ENCODE measurements around the gene PLGRKT.
A peak's percentile ranks its signal among the peaks of the same experiment; 100 is the strongest.
"Not testable (repeated sequence)": the region's sequence is repeated elsewhere in the genome, so short reads cannot be mapped to it uniquely, and the experiment has no call there.

The PLGRKT gene

DNA sequence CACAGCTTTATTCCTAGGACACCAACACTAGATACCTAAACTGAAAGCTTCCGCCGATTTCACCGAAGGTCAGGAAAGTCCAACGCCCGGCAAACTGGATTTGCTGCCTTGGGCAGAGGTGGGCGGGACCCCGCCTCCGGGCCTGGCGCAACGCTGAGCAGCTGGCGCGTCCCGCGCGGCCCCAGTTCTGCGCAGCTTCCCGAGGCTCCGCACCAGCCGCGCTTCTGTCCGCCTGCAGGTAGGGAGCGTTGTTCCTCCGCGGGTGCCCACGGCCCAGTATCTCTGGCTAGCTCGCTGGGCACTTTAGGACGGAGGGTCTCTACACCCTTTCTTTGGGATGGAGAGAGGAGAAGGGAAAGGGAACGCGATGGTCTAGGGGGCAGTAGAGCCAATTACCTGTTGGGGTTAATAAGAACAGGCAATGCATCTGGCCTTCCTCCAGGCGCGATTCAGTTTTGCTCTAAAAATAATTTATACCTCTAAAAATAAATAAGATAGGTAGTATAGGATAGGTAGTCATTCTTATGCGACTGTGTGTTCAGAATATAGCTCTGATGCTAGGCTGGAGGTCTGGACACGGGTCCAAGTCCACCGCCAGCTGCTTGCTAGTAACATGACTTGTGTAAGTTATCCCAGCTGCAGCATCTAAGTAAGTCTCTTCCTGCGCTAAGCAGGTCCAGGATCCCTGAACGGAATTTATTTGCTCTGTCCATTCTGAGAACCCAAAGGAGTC lies 12.8 kb upstream of the PLGRKT start, which contains the start of gene CD274:
Gene CD274 (plus strand): TSS at position 184 of the 733 bp plus-strand sequence. CDS start 5,572 bp downstream, outside the sequence.
- Histone ChIP-seq H3K36me3 (ENCODE audit: control insufficient read depth, insufficient read depth, low read length) (no peaks in the 10 kb centered on the region), H3K27ac (ENCODE audit: low read depth, low read length) (no peak within 1 kb of the TSS), H3K9ac (ENCODE audit: low read length) (no peak within 1 kb of the TSS), H3K27me3 (ENCODE audit: control insufficient read depth, insufficient read depth, low read length) (peaks cover 10% of the 10 kb centered on the region), H3K4me1 (ENCODE audit: control insufficient read depth, insufficient read depth, low read length) (peaks cover 3% of the 10 kb centered on the region; the same call in 1 of the 2 replicates), H3K4me3 (ENCODE audit: low read depth, low read length) (peak within 1 kb of the TSS; percentile 53), H3K9me3 (ENCODE audit: control insufficient read depth, insufficient read depth, low read depth, low read length) (no peaks in the 10 kb centered on the region)

DNA sequence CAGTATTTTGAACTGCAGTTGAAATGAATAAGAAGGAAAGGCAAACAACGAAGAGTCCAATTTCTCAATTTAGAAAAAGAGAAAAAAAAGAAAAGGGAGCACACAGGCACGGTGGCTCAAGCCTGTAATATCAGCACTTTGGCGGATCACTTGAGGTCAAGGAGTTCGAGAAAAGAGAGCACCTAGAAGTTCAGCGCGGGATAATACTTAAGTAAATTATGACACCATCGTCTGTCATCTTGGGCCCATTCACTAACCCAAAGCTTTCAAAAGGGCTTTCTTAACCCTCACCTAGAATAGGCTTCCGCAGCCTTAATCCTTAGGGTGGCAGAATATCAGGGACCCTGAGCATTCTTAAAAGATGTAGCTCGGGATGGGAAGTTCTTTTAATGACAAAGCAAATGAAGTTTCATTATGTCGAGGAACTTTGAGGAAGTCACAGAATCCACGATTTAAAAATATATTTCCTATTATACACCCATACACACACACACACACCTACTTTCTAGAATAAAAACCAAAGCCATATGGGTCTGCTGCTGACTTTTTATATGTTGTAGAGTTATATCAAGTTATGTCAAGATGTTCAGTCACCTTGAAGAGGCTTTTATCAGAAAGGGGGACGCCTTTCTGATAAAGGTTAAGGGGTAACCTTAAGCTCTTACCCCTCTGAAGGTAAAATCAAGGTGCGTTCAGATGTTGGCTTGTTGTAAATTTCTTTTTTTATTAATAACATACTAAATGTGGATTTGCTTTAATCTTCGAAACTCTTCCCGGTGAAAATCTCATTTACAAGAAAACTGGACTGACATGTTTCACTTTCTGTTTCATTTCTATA lies 12.0 kb upstream of the PLGRKT start:
- H3K27me3 ChIP-seq (ENCODE audit: control insufficient read depth, insufficient read depth, low read length): peaks cover 10% of the 10 kb centered on the region
- H3K9ac ChIP-seq (ENCODE audit: low read length): no peak overlapping the region
- no peaks in the 10 kb centered on the region for H3K36me3 ChIP-seq (ENCODE audit: control insufficient read depth, insufficient read depth, low read length)
- H3K9me3 ChIP-seq (ENCODE audit: control insufficient read depth, insufficient read depth, low read depth, low read length): no peaks in the 10 kb centered on the region
- peaks cover 3% of the 10 kb centered on the region; the same call in 1 of the 2 replicates for H3K4me1 ChIP-seq (ENCODE audit: control insufficient read depth, insufficient read depth, low read length)
- H3K4me3 ChIP-seq (ENCODE audit: low read depth, low read length): peak overlapping the region; percentile 53
- H3K27ac ChIP-seq (ENCODE audit: low read depth, low read length): no peak overlapping the region

DNA sequence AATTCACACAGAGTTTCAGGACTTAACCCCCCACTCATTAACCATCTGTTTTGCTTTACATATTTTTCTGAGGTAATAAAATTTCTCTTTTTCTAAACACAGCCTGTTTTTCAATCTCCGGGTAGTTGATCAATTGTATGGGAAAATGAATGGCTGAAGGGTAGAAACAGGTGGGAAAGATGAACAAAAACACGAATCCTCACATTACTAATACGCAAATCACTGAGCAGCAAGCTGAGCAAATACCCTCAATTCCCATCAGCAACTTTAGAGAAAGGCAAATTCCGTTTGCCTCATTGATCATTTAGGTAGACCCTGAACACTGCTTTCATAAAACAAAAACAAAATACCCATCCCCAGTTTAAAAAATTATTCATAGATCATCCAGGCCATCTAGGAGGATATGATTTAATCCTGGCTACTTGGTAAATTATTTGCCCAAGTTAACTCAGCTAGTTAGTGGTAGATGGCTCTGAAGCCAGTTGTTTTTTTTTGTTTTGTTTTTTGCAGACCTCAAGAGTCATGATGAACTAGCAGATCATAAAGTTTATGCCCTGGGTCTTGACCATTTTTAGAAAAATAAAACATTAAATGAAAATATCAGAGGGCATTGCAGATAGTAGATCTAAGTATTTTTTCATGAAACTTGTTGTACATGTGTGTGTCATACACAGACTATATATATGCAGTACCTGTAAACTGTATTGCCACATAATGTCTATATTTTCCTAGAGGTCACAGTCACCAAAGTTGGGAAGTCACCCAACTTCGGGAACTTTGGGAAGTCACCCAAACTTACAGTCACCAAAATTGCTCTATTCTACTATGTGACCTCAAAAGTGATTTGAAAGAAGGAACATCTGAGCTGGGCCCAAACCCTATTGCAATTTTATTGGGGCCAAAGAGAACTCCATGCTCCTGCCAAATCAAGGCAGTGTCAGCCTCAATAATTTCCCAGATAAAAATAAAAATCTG lies 11.0 kb upstream of the PLGRKT start:
- peaks cover 3% of the 10 kb centered on the region; the same call in 1 of the 2 replicates for H3K4me1 ChIP-seq (ENCODE audit: control insufficient read depth, insufficient read depth, low read length)
- H3K9ac ChIP-seq (ENCODE audit: low read length): no peak overlapping the region
- H3K4me3 ChIP-seq (ENCODE audit: low read depth, low read length): no peak overlapping the region

GRCh38 chr9:5448016-5448415 lies 10.3 kb upstream of the PLGRKT start:
- Histone ChIP-seq H3K4me3 (ENCODE audit: low read depth, low read length) (no peak overlapping the region), H3K9ac (ENCODE audit: low read length) (no peak overlapping the region), H3K27me3 (ENCODE audit: control insufficient read depth, insufficient read depth, low read length) (peaks cover 10% of the 10 kb centered on the region), H3K9me3 (ENCODE audit: control insufficient read depth, insufficient read depth, low read depth, low read length) (no peaks in the 10 kb centered on the region), H3K27ac (ENCODE audit: low read depth, low read length) (no peak overlapping the region), H3K36me3 (ENCODE audit: control insufficient read depth, insufficient read depth, low read length) (no peaks in the 10 kb centered on the region), H3K4me1 (ENCODE audit: control insufficient read depth, insufficient read depth, low read length) (peaks cover 3% of the 10 kb centered on the region; the same call in 1 of the 2 replicates)

More for the DNA sequence above, 11.0 kb upstream of the PLGRKT start:
- H3K27ac ChIP-seq (ENCODE audit: low read depth, low read length): no peak overlapping the region
- no peaks in the 10 kb centered on the region for H3K36me3 ChIP-seq (ENCODE audit: control insufficient read depth, insufficient read depth, low read length)
- H3K9me3 ChIP-seq (ENCODE audit: control insufficient read depth, insufficient read depth, low read depth, low read length): no peaks in the 10 kb centered on the region
- H3K27me3 ChIP-seq (ENCODE audit: control insufficient read depth, insufficient read depth, low read length): peaks cover 10% of the 10 kb centered on the region

- H3K36me3 ChIP-seq (ENCODE audit: control insufficient read depth, insufficient read depth, low read length): no peaks in the 10 kb centered on the region
- H3K4me1 ChIP-seq (ENCODE audit: control insufficient read depth, insufficient read depth, low read length): peaks cover 3% of the 10 kb centered on the region; the same call in 1 of the 2 replicates
- H3K4me3 ChIP-seq (ENCODE audit: low read depth, low read length): no peak overlapping the region
- peaks cover 10% of the 10 kb centered on the region for H3K27me3 ChIP-seq (ENCODE audit: control insufficient read depth, insufficient read depth, low read length)
- no peak overlapping the region for H3K9ac ChIP-seq (ENCODE audit: low read length)
- H3K27ac ChIP-seq (ENCODE audit: low read depth, low read length): no peak overlapping the region
- no peaks in the 10 kb centered on the region for H3K9me3 ChIP-seq (ENCODE audit: control insufficient read depth, insufficient read depth, low read depth, low read length)
Measured at GRCh38 chr9:5447337-5447736, 9.6 kb upstream of the PLGRKT start.

GRCh38 chr9:5446451-5447236 lies 8.9 kb upstream of the PLGRKT start:
- no peak overlapping the region for H3K9ac ChIP-seq (ENCODE audit: low read length)
- H3K36me3 ChIP-seq (ENCODE audit: control insufficient read depth, insufficient read depth, low read length): no peaks in the 10 kb centered on the region
- no peaks in the 10 kb centered on the region for H3K9me3 ChIP-seq (ENCODE audit: control insufficient read depth, insufficient read depth, low read depth, low read length)
- H3K4me3 ChIP-seq (ENCODE audit: low read depth, low read length): no peak overlapping the region
- peaks cover 10% of the 10 kb centered on the region for H3K27me3 ChIP-seq (ENCODE audit: control insufficient read depth, insufficient read depth, low read length)
- peaks cover 3% of the 10 kb centered on the region; the same call in 1 of the 2 replicates for H3K4me1 ChIP-seq (ENCODE audit: control insufficient read depth, insufficient read depth, low read length)
- no peak overlapping the region for H3K27ac ChIP-seq (ENCODE audit: low read depth, low read length)

- H3K9ac ChIP-seq (ENCODE audit: low read length): no peak overlapping the region
- H3K27ac ChIP-seq (ENCODE audit: low read depth, low read length): no peak overlapping the region
- H3K36me3 ChIP-seq (ENCODE audit: control insufficient read depth, insufficient read depth, low read length): no peaks in the 10 kb centered on the region
- peaks cover 3% of the 10 kb centered on the region; the same call in 1 of the 2 replicates for H3K4me1 ChIP-seq (ENCODE audit: control insufficient read depth, insufficient read depth, low read length)
- H3K4me3 ChIP-seq (ENCODE audit: low read depth, low read length): no peak overlapping the region
- H3K9me3 ChIP-seq (ENCODE audit: control insufficient read depth, insufficient read depth, low read depth, low read length): no peaks in the 10 kb centered on the region
- H3K27me3 ChIP-seq (ENCODE audit: control insufficient read depth, insufficient read depth, low read length): peaks cover 10% of the 10 kb centered on the region
Measured at GRCh38 chr9:5445886-5446285, 8.2 kb upstream of the PLGRKT start.

GRCh38 chr9:5445096-5445495 lies 7.4 kb upstream of the PLGRKT start:
- not testable (repeated sequence) for H3K4me3 ChIP-seq (ENCODE audit: low read depth, low read length); H3K9me3 ChIP-seq (ENCODE audit: control insufficient read depth, insufficient read depth, low read depth, low read length); H3K4me1 ChIP-seq (ENCODE audit: control insufficient read depth, insufficient read depth, low read length); H3K9ac ChIP-seq (ENCODE audit: low read length); H3K36me3 ChIP-seq (ENCODE audit: control insufficient read depth, insufficient read depth, low read length); H3K27ac ChIP-seq (ENCODE audit: low read depth, low read length)
- peaks cover 10% of the 10 kb centered on the region for H3K27me3 ChIP-seq (ENCODE audit: control insufficient read depth, insufficient read depth, low read length)

- Histone ChIP-seq H3K9me3 (ENCODE audit: control insufficient read depth, insufficient read depth, low read depth, low read length) (no peaks in the 10 kb centered on the region), H3K36me3 (ENCODE audit: control insufficient read depth, insufficient read depth, low read length) (no peaks in the 10 kb centered on the region), H3K9ac (ENCODE audit: low read length) (no peak overlapping the region), H3K4me1 (ENCODE audit: control insufficient read depth, insufficient read depth, low read length) (no peaks in the 10 kb centered on the region), H3K4me3 (ENCODE audit: low read depth, low read length) (no peak overlapping the region), H3K27ac (ENCODE audit: low read depth, low read length) (no peak overlapping the region), H3K27me3 (ENCODE audit: control insufficient read depth, insufficient read depth, low read length) (peaks cover 3% of the 10 kb centered on the region; the same call in 1 of the 2 replicates)
Measured at GRCh38 chr9:5443850-5444249, 6.1 kb upstream of the PLGRKT start.

Measured in HUES6 (cell line).